ENCODE measurements around the gene BRD7.

DNA sequence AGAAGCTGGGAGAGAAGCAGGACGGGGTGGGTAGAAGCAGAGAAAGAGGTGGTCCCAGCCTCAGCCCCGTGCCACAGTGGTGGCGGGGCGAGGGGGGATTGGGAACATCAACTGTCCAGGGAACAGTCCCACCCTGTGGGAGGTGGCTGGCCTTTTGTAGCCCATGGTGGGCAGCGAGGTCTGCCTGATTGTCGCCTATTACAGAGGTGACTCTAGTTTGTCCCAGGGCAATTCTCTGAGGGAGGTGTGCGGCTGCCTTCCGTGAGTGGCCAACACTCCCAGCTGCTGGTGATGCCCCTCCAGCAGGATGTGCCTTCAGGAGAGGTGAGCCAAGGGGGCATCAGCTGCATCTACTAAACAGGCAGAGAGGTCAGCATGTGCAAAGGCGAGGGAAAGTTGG lies 5.0 kb upstream of the BRD7 start:
- TF ChIP-seq, protein P1, sequence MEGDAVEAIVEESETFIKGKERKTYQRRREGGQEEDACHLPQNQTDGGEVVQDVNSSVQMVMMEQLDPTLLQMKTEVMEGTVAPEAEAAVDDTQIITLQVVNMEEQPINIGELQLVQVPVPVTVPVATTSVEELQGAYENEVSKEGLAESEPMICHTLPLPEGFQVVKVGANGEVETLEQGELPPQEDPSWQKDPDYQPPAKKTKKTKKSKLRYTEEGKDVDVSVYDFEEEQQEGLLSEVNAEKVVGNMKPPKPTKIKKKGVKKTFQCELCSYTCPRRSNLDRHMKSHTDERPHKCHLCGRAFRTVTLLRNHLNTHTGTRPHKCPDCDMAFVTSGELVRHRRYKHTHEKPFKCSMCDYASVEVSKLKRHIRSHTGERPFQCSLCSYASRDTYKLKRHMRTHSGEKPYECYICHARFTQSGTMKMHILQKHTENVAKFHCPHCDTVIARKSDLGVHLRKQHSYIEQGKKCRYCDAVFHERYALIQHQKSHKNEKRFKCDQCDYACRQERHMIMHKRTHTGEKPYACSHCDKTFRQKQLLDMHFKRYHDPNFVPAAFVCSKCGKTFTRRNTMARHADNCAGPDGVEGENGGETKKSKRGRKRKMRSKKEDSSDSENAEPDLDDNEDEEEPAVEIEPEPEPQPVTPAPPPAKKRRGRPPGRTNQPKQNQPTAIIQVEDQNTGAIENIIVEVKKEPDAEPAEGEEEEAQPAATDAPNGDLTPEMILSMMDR (IDR thresholded peaks at IDR 0.05; ENCODE audit: insufficient read depth, low read length, poor library complexity, severe bottlenecking): no peak
- TF ChIP-seq EZH2phosphoT487 (conservative IDR thresholded peaks at IDR 0.05; ENCODE audit: low read length): no peak
